K562 (cell line): ENCODE results near the gene TNNT2. TPM values are rescaled to one million over a fixed set of nuclear protein-coding genes. Genes with fewer than 3 reads are reported as not detected.

ENCODE experiments used
- ATAC-seq: fragments of 200-7000 bp; cut with Tn5 transposase; 3 replicates; pipeline ENCODE4 v1.9.1; 2020; ENCODE audit warnings: moderate library complexity
- BruUV-seq: library from RNA; stranded (reverse); fragments of 400-500 nt; replicated peaks from 2 replicates; lab custom pipeline; 2021; lab: Mats Ljungman, UMichigan
- CTCF ChIA-PET: fragments of 300-600 bp; formaldehyde crosslinking; extraction: SDS; loops from one replicate; lab custom pipeline; 2021; ENCODE audit warnings: low intra/inter-chr PET ratio; lab: Yijun Ruan, JAX
- POLR2A ChIA-PET: fragments of 300-600, 350-650 bp; sonication (Branson Sonifier 250); formaldehyde crosslinking; extraction: SDS; loops from one replicate; lab custom pipeline; 2021; ENCODE audit warnings: antibody characterized with exemption, inconsistent platforms; lab: Yijun Ruan, JAX
- DNase-seq, 4 experiments: peaks; one replicate each; pipeline versions ENCODE4 v3.0.0 to v3.0.0-alpha.2; 2011 to 2018; ENCODE audit warnings: low spot score in 3 of 4, mixed read lengths in 3 of 4; ENCODE audit errors: extremely low read depth in 1 of 4
- FAIRE-seq: peaks from 2 replicates; lab custom pipeline; 2011; peaks lifted over from hg19 to GRCh38; lab: Jason Lieb, UNC
- H2AFZ ChIP-seq: 2 replicates; pipeline ENCODE4 v1.6.0; 2011; ENCODE audit warnings: low read depth, low read length, control low read depth, inconsistent platforms
- H3K27ac ChIP-seq: fragments of 200-600 bp; 3 replicates; pipeline ENCODE4 v1.8.0; 2011; ENCODE audit warnings: low read depth, mild to moderate bottlenecking, control low read depth, inconsistent platforms, low read length, moderate library complexity, mixed read lengths; ENCODE audit errors: extremely low read depth
- H3K27me3 ChIP-seq, 2 experiments: fragments of 300-600 bp in 1 of 2; 2 replicates in 1 of 2; 3 replicates in 1 of 2; pipeline versions ENCODE4 v1.6.0 to v1.8.0; 2011; ENCODE audit warnings: inconsistent platforms in 2 of 2, low read length in 2 of 2, mild to moderate bottlenecking in 1 of 2, mixed read lengths in 1 of 2, moderate library complexity in 1 of 2; ENCODE audit not compliant: control insufficient read depth in 2 of 2, insufficient read depth in 2 of 2
- H3K36me3 ChIP-seq: fragments of 300-600 bp; 3 replicates; pipeline ENCODE4 v1.8.0; 2011; ENCODE audit warnings: mild to moderate bottlenecking, low read length, inconsistent platforms; ENCODE audit not compliant: control insufficient read depth, insufficient read depth
- H3K4me1 ChIP-seq, 2 experiments: fragments of 200-600 bp in 1 of 2; replicated peaks in 1 of 2; 2 replicates in 1 of 2; 3 replicates in 1 of 2; pipeline versions ENCODE4 v1.5.1 to v1.8.0; 2011; ENCODE audit warnings: inconsistent platforms in 2 of 2, low read length in 2 of 2, mild to moderate bottlenecking in 1 of 2, mixed read lengths in 1 of 2, moderate library complexity in 1 of 2; ENCODE audit not compliant: control insufficient read depth in 2 of 2, insufficient read depth in 2 of 2
- H3K4me2 ChIP-seq: 2 replicates; pipeline ENCODE4 v1.6.1; 2011; ENCODE audit warnings: low read length, control low read depth, inconsistent platforms, mixed read lengths; ENCODE audit not compliant: insufficient read depth
- H3K4me3 ChIP-seq: fragments of 200-600 bp; sonication (generic), shearing (Covaris generic); 2 replicates; pipeline ENCODE4 v1.5.1; 2016; ENCODE audit warnings: control low read depth, inconsistent platforms
- H3K79me2 ChIP-seq: fragments of 200-600 bp; 3 replicates; pipeline ENCODE4 v1.8.0; 2011; ENCODE audit warnings: low read length, inconsistent platforms; ENCODE audit not compliant: control insufficient read depth, insufficient read depth
- H3K9ac ChIP-seq, 2 experiments: 2 replicates each; pipeline versions ENCODE4 v1.6.0 to v1.6.1; 2011; ENCODE audit warnings: low read depth in 2 of 2, low read length in 2 of 2, control low read depth in 1 of 2, inconsistent platforms in 1 of 2, mild to moderate bottlenecking in 1 of 2, mixed read lengths in 1 of 2; ENCODE audit not compliant: insufficient read depth in 1 of 2
- H3K9me1 ChIP-seq: one replicate; pipeline ENCODE4 v1.6.0; 2011; ENCODE audit warnings: inconsistent platforms, mild to moderate bottlenecking, low read length, moderate library complexity; ENCODE audit not compliant: control insufficient read depth, insufficient read depth
- H3K9me3 ChIP-seq: replicated peaks from 2 replicates; pipeline ENCODE4 v1.5.1; 2011; ENCODE audit warnings: low read depth, low read length, inconsistent platforms; ENCODE audit not compliant: control insufficient read depth, insufficient read depth
- H4K20me1 ChIP-seq: replicated peaks from 2 replicates; pipeline ENCODE4 v1.6.1; 2011; ENCODE audit warnings: low read length, inconsistent platforms, mixed read lengths; ENCODE audit not compliant: control insufficient read depth, insufficient read depth
- ATF6 ChIP-seq: sonication (generic); formaldehyde crosslinking; IDR thresholded peaks from 2 replicates; pipeline ENCODE4 v1.4.0; 2020; ENCODE audit warnings: mild to moderate bottlenecking, missing genetic modification reagents
- CHCHD3 ChIP-seq: fragments of 250-450 bp; sonication (Bioruptor Pico); IDR thresholded peaks from 2 replicates; pipeline ENCODE4 v2.1.2; 2022; ENCODE audit warnings: mild to moderate bottlenecking
- ESRRA ChIP-seq: fragments of 450-650 bp; IDR thresholded peaks from 2 replicates; pipeline ENCODE4 v1.6.1; 2014; ENCODE audit warnings: low read depth, mild to moderate bottlenecking, moderate library complexity, borderline replicate concordance
- KLF13 ChIP-seq: fragments of 450-650 bp; IDR thresholded peaks from 2 replicates; pipeline ENCODE4 v1.6.1; 2016; ENCODE audit warnings: missing genetic modification characterization, low read depth, mild to moderate bottlenecking, missing compliant biosample characterization, moderate library complexity, borderline replicate concordance
- RBM25 ChIP-seq: fragments of 200-400 bp; formaldehyde crosslinking; IDR thresholded peaks from 2 replicates; pipeline ENCODE4 v1.6.1; 2018; ENCODE audit warnings: low read length, low read depth, moderate library complexity; ENCODE audit not compliant: severe bottlenecking
- ZFP36 ChIP-seq: fragments of 150-350 bp; IDR thresholded peaks from 2 replicates; pipeline ENCODE4 v1.6.1; 2018; ENCODE audit warnings: low read length, low read depth; ENCODE audit not compliant: partially characterized antibody
- ZNF696 ChIP-seq: fragments of 250-450 bp; sonication (Bioruptor Pico); conservative IDR thresholded peaks from 2 replicates; pipeline ENCODE4 v1.4.0; 2020; ENCODE audit warnings: mild to moderate bottlenecking, moderate library complexity
- WGBS: fragments of 100-300 bp; shearing (Covaris generic); methylation state at CpG from one replicate; pipeline ENCODE4 v1.1.6; 2016; ENCODE audit warnings: low coverage, mixed read lengths; ENCODE audit not compliant: insufficient coverage; ENCODE audit errors: missing lambda C conversion rate; 5-methylcytosine and 5-hydroxymethylcytosine counted together
- in situ Hi-C: fragments of 300-500 bp; cut with MboI; formaldehyde crosslinking; loops from 4 replicates; pipeline ENCODE4 v1.15.0; 2018; ENCODE audit warnings: inconsistent platforms, mixed read lengths
- intact Hi-C: fragments of 100-400 bp; cut with micrococcal nuclease; formaldehyde crosslinking; loops from 2 replicates; pipeline ENCODE4 v1.14.2; 2022
- polyA plus RNA-seq, 8 experiments: library from polyadenylated mRNA; depleted of rRNA in 4 of 8; stranded (reverse) in 5 of 8; unstranded in 3 of 8; fragments of >200 nt; fragmentation: Nextera tagmentation in 2 of 8; fragmentation: Illumina TruSeq in 1 of 8; extraction: Ambion mirVana in 2 of 8; extraction: Trizol in 1 of 8; gene quantifications; 2 replicates each; pipeline versions ENCODE4 v1.2.1 to v1.2.3, GENCODE V29; 2011 to 2014; ENCODE audit warnings: inconsistent platforms in 1 of 8, missing spikeins in 1 of 8
- total RNA-seq, 7 experiments: library from RNA; depleted of rRNA in 6 of 7; stranded (reverse); fragments of >200 nt in 6 of 7; fragmentation: Illumina TruSeq in 2 of 7; extraction: Trizol in 2 of 7; gene quantifications; 2 replicates each; pipeline versions ENCODE4 v1.2.1 to v1.2.3, GENCODE V29; 2011 to 2021; ENCODE audit warnings: low replicate concordance in 1 of 7
- TF ChIP-seq, protein P1 (sequence below): IDR thresholded peaks from 2 replicates; pipeline ENCODE4 v1.6.1; 2016; ENCODE audit warnings: missing genetic modification characterization, missing compliant biosample characterization

The TNNT2 gene
- total and polyA plus RNA-seq, 9 of the 15 experiments (the other 6 are each of a cell fraction or from before 2014, with no cell fraction given) = not detected

DNA sequence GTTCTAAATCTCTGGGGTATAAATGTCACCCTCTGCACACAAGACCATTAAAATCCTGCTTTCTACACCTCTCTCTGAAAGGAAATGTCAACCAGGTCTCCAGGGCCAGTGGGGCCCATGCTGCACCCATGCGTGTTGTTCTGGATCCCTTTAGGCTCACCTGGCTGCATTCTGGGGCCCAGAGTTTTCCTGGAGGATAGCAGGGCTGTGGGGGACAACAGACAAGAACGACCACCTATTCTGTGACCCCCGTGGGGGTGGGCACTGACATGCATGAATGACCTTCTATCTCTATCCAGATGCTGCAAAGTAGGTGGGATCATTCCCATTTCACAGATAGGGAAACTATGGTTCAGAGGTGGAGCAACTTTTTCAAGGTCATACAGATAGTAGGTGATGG, 41.6 kb downstream of the TNNT2 start:
- in situ Hi-C loops = no loop called here
- 0% methylated on average over 3 of the region's 3 CpGs for whole genome bisulfite sequencing
- Histone ChIP-seq H3K4me1 (no peaks in the 10 kb centered on the region), H3K27ac (no peak overlapping the region), H2AFZ (no peak overlapping the region), H3K79me2 (no peaks in the 10 kb centered on the region), H4K20me1 (no peaks in the 10 kb centered on the region; the same call in 1 of the 2 replicates), H3K4me3 (no peak overlapping the region), H3K4me2 (no peak overlapping the region), H3K36me3 (no peaks in the 10 kb centered on the region), H3K9ac (no peak overlapping the region), H3K9me3 (no peaks in the 10 kb centered on the region), H3K9me1 (no peaks in the 10 kb centered on the region), H3K27me3 (peaks cover 19 to 62% of the 10 kb centered on the region in 2 experiments)
- intact Hi-C loops = no loop called here
- ChIA-PET POLR2A (no interaction called here), CTCF (no interaction called here)
- TF ChIP-seq RBM25 (peak; percentile 32), ZFP36 (no peak), ATF6 (CRISPR knock-in tag) (no peak), ZNF696 (CRISPR knock-in tag) (no peak), KLF13 (no peak), ESRRA (peak; percentile 32; the same call in 1 of the 2 replicates), CHCHD3 (CRISPR knock-in tag) (no peak)
- TF ChIP-seq, protein P1, sequence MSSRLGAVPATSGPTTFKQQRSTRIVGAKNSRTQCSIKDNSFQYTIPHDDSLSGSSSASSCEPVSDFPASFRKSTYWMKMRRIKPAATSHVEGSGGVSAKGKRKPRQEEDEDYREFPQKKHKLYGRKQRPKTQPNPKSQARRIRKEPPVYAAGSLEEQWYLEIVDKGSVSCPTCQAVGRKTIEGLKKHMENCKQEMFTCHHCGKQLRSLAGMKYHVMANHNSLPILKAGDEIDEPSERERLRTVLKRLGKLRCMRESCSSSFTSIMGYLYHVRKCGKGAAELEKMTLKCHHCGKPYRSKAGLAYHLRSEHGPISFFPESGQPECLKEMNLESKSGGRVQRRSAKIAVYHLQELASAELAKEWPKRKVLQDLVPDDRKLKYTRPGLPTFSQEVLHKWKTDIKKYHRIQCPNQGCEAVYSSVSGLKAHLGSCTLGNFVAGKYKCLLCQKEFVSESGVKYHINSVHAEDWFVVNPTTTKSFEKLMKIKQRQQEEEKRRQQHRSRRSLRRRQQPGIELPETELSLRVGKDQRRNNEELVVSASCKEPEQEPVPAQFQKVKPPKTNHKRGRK (tag) = no peak
- FAIRE-seq (no peak), ATAC-seq (no peak), DNase-seq (no peak)
- no TSS peak for BruUV-seq
